GM10248 (cell line): ENCODE results near the gene ARHGAP15.

ENCODE experiments used
- CTCF ChIA-PET: fragments of 300-600 bp; sonication (Branson Sonifier 250); formaldehyde crosslinking; extraction: SDS; loops from one replicate; lab custom pipeline; 2021; ENCODE audit warnings: antibody characterized with exemption; lab: Yijun Ruan, JAX
- POLR2A ChIA-PET: fragments of 350-650 bp; sonication (Branson Sonifier 250); formaldehyde crosslinking; extraction: SDS; loops from one replicate; lab custom pipeline; 2020; ENCODE audit warnings: antibody characterized with exemption; lab: Yijun Ruan, JAX
- DNase-seq: peaks from one replicate; pipeline ENCODE4 v3.0.0; 2012; ENCODE audit errors: extremely low spot score
- CTCF ChIP-seq: IDR thresholded peaks from 2 replicates; pipeline ENCODE4 v1.5.1; 2012; ENCODE audit warnings: mild to moderate bottlenecking, low read depth; ENCODE audit errors: extremely low read depth, missing control alignments, control extremely low read depth

The ARHGAP15 gene

GRCh38 chr2:143312441-143312840 is 183.2 kb downstream of the ARHGAP15 start:
- CTCF ChIA-PET: no interaction called here
- no peak for DNase-seq
- no peak for TF ChIP-seq CTCF
- POLR2A ChIA-PET: no interaction called here

GRCh38 chr2:143313861-143314260 is 184.6 kb downstream of the ARHGAP15 start:
- TF ChIP-seq CTCF: no peak
- no peak for DNase-seq
- CTCF ChIA-PET: no interaction called here
- POLR2A ChIA-PET: no interaction called here

GRCh38 chr2:143321994-143322393 is 192.8 kb downstream of the ARHGAP15 start:
- ChIA-PET POLR2A (no interaction called here), CTCF (interaction anchor here (1.0 to 1.3 kb wide), 3 partner anchors 10 to 32 kb away, joined by 3 read pairs; no protein-coding TSS in a partner anchor)
- TF ChIP-seq CTCF: no peak
- DNase-seq: no peak

GRCh38 chr2:143329288-143329687 is 200.1 kb downstream of the ARHGAP15 start:
- CTCF ChIA-PET: interaction anchor here (1.5 kb wide), 1 partner anchor 9 kb away, joined by 3 read pairs; no protein-coding TSS in a partner anchor
- no peak for TF ChIP-seq CTCF
- POLR2A ChIA-PET: no interaction called here
- DNase-seq: no peak

GRCh38 chr2:143333168-143333791 is 204.1 kb downstream of the ARHGAP15 start:
- POLR2A ChIA-PET: no interaction called here
- CTCF ChIA-PET: interaction anchor here (1.2 to 1.8 kb wide), 3 partner anchors 10 to 49 kb away, joined by 3 to 5 read pairs (median 3); no protein-coding TSS in a partner anchor
- no peak for DNase-seq
- no peak for TF ChIP-seq CTCF

- ChIA-PET CTCF (interaction anchor here (1.2 to 1.4 kb wide), 2 partner anchors 10 to 13 kb away, joined by 3 read pairs; no protein-coding TSS in a partner anchor), POLR2A (no interaction called here)
- DNase-seq: no peak
- no peak for TF ChIP-seq CTCF
Observed at GRCh38 chr2:143333847-143334246, 204.6 kb downstream of the ARHGAP15 start.
